IPS-20b (cell line): Measurements from ENCODE around the gene DEGS2.

Experiments used
- H3K27ac ChIP-seq: one replicate; pipeline ENCODE4 v1.5.1; 2013; ENCODE audit warnings: low read length
- H3K27me3 ChIP-seq: 2 replicates; pipeline ENCODE4 v1.6.1; 2013; ENCODE audit warnings: mild to moderate bottlenecking, low read length, inconsistent platforms; ENCODE audit not compliant: insufficient read depth
- H3K36me3 ChIP-seq: 2 replicates; pipeline ENCODE4 v1.6.1; 2013; ENCODE audit warnings: low read depth, mild to moderate bottlenecking, inconsistent platforms, low read length, moderate library complexity; ENCODE audit not compliant: insufficient read depth
- H3K4me1 ChIP-seq: 2 replicates; pipeline ENCODE4 v1.6.1; 2013; ENCODE audit warnings: mild to moderate bottlenecking, control low read depth, inconsistent platforms, low read length, moderate library complexity; ENCODE audit not compliant: insufficient read depth
- H3K4me3 ChIP-seq: 2 replicates; pipeline ENCODE4 v1.5.1; 2013; ENCODE audit warnings: mild to moderate bottlenecking, low read length, inconsistent platforms
- H3K9ac ChIP-seq: 2 replicates; pipeline ENCODE4 v1.6.1; 2013; ENCODE audit warnings: low read depth, mild to moderate bottlenecking, inconsistent platforms, low read length, moderate library complexity
- H3K9me3 ChIP-seq: 2 replicates; pipeline ENCODE4 v1.6.1; 2013; ENCODE audit warnings: mild to moderate bottlenecking, low read depth, low read length, inconsistent platforms; ENCODE audit not compliant: insufficient read depth

The DEGS2 gene

DNA sequence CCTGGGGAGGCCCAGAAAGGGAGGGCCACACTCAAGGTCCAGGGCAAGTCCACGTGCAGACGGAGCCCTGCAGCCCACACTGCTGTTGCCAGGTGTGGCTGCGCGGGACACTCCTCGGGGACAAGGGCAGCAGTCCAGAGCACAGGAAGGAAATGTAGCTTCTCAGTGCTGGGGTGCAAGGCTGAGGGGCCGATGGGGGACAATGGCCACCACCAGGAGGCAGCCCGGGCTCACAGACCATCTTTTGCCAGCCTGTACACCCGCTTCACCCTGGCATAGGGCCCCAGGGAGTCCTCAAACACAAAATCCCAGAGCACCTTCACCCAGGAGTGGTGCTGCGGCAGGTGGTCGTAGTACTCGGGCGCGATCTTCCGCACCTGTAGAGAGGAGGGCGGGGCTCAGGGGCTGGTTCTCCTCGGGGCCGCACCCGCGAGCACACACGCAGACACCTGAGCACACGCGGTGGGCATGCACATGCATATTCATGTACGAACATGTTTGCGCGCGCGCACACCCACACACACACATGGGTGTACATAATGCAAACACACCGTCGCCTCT, 12.8 kb downstream of the DEGS2 start:
- Histone ChIP-seq H3K36me3 (no peaks in the 10 kb centered on the region), H3K9me3 (no peaks in the 10 kb centered on the region), H3K27me3 (no peaks in the 10 kb centered on the region), H3K4me3 (no peak overlapping the region), H3K27ac (no peak overlapping the region), H3K4me1 (no peaks in the 10 kb centered on the region), H3K9ac (no peak overlapping the region)

DNA sequence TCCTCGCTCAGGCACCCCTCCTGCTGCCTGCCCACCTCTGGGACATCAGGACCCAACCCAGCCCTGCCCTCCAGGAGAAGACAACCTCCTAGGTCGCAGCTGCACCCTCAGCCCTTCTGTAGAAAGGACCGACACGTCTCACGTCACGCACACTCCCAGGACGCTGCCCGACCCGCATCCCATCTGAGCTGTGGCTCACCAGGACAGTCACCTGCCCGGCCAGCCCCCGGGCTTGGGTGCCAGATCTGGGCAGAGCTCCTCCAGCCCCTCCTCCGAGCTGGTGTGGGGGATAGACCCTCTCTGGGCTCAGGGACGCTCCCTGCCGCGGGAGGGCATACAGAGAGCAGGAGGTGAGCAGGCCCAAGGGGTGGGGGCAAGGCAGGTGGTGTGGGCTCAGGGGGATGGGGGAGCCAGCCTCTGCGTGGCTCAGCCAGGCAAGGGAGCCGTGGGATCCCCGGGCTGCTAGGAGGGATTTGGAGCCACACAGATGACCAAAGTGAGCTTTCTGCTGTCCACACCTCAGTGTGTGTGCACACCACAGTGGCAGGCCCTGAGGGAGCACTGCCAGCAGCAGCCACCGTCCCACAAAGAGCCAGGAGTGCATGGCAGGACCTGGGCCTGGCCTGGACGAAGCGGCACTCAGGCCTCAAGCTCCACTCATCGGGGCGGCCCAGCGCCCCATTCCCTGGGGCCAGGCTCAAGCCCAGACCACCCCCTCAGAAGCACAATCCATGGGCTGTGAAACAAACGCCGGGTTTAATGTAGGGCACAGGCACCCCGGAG, 13.6 kb downstream of the DEGS2 start:
- Histone ChIP-seq H3K27me3 (no peaks in the 10 kb centered on the region), H3K9ac (no peak overlapping the region), H3K36me3 (no peaks in the 10 kb centered on the region), H3K9me3 (no peaks in the 10 kb centered on the region), H3K4me1 (no peaks in the 10 kb centered on the region), H3K27ac (no peak overlapping the region), H3K4me3 (no peak overlapping the region)

DNA sequence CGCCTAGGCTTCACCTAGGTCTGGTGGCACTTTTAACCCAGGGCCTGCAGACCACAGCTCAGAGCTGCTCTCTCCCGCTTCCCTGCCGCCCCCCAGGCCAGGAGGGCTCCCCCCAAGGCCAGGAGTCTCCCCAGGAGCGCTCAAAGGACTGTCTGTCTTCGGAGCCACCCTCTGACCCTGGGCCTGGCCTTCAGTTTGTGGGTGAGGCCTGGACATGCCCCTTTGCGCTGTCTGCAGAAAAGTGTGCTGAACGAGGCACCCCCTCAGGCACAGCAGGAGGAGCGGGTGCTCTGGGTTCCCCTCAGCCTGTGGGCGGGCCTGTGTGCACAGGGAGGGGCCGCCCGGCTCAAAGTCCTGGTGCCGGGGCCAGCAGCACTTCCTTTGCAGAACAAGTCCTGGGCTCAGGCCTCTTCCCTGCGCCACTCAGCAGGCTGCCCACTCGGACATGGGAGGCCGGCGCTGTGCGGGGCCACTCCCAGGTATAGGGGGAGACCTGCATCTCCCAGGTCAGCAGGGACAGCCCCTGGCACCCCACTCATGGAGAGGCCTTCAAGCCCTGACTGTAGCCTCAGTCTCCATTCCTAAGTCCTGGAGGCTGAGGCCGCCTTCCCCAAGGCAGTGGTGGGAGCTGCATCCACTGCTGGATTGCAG, 14.3 kb downstream of the DEGS2 start:
- Histone ChIP-seq H3K4me1 (peaks cover 3% of the 10 kb centered on the region; the same call in 1 of the 2 replicates), H3K9me3 (no peaks in the 10 kb centered on the region), H3K27me3 (no peaks in the 10 kb centered on the region), H3K27ac (no peak overlapping the region), H3K36me3 (no peaks in the 10 kb centered on the region), H3K9ac (no peak overlapping the region), H3K4me3 (no peak overlapping the region)

DNA sequence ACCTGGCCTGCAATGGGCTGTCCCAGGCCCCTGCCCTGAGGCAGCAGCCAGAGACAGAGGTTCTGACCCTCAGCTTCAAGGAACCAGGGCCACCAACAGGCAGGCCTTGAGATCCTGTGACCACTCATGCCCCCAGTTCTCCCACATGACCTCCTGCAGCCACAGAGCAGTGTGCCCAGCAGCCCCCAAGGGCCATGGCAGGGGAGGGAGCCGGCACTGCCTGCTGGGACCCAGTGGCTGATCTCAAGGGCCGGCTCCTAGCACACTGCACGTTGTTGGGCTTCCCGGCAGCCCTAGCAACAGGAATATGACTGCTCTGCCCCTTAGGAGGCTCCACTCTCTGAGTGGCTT, 14.8 kb downstream of the DEGS2 start:
- Histone ChIP-seq H3K4me3 (no peak overlapping the region), H3K4me1 (peaks cover 3% of the 10 kb centered on the region; the same call in 1 of the 2 replicates), H3K36me3 (no peaks in the 10 kb centered on the region; the same call in 1 of the 2 replicates), H3K9ac (no peak overlapping the region), H3K9me3 (no peaks in the 10 kb centered on the region), H3K27me3 (no peaks in the 10 kb centered on the region), H3K27ac (no peak overlapping the region)

DNA sequence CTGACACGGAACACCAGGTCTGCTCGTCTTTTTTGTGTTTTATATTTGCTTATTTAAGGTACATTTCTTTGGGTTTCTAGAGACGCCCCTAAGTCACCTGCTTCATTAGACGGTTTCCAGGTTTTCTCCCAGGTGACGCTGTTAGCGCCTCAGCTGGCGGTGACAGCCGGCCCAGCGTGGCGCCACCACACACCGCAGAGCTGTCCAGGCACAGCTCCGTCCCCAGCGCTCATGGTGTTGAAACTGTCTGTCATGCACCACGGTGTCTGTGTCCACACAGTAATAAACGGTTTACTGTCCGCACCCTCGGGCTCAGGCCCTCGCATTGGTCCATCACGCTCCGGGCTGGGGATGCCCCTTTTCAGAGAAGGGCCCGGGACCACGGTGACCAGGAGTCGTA, 15.5 kb downstream of the DEGS2 start:
- H3K36me3 ChIP-seq = no peaks in the 10 kb centered on the region; the same call in 1 of the 2 replicates
- no peak overlapping the region for H3K27ac ChIP-seq
- no peaks in the 10 kb centered on the region for H3K27me3 ChIP-seq
- H3K4me1 ChIP-seq = peaks cover 3% of the 10 kb centered on the region; the same call in 1 of the 2 replicates
- no peak overlapping the region for H3K9ac ChIP-seq
- no peak overlapping the region for H3K4me3 ChIP-seq
- no peaks in the 10 kb centered on the region for H3K9me3 ChIP-seq

DNA sequence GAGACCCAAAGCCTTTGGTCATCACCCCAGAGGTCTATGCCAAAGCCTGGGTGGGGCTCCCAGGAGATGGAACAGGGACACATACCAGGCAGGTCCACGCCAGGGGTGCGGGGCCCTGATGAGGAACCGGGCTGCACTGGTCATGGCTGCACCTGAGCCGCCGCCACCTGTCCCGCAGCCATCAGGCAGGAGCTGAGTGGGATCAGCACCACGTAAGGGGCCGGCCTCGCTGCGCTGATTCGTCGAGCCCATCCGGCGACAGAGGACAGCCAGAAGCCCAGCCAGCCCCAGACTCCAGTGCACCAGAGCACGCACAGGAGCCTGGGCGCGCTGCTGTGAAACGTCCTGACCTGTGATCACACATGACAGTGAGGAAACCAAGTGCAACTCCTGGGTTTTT, 15.9 kb downstream of the DEGS2 start:
- no peaks in the 10 kb centered on the region; the same call in 1 of the 2 replicates for H3K36me3 ChIP-seq
- H3K4me1 ChIP-seq = peaks cover 3% of the 10 kb centered on the region; the same call in 1 of the 2 replicates
- H3K27me3 ChIP-seq = no peaks in the 10 kb centered on the region
- no peaks in the 10 kb centered on the region for H3K9me3 ChIP-seq
- H3K4me3 ChIP-seq = no peak overlapping the region
- no peak overlapping the region for H3K27ac ChIP-seq
- no peak overlapping the region for H3K9ac ChIP-seq

DNA sequence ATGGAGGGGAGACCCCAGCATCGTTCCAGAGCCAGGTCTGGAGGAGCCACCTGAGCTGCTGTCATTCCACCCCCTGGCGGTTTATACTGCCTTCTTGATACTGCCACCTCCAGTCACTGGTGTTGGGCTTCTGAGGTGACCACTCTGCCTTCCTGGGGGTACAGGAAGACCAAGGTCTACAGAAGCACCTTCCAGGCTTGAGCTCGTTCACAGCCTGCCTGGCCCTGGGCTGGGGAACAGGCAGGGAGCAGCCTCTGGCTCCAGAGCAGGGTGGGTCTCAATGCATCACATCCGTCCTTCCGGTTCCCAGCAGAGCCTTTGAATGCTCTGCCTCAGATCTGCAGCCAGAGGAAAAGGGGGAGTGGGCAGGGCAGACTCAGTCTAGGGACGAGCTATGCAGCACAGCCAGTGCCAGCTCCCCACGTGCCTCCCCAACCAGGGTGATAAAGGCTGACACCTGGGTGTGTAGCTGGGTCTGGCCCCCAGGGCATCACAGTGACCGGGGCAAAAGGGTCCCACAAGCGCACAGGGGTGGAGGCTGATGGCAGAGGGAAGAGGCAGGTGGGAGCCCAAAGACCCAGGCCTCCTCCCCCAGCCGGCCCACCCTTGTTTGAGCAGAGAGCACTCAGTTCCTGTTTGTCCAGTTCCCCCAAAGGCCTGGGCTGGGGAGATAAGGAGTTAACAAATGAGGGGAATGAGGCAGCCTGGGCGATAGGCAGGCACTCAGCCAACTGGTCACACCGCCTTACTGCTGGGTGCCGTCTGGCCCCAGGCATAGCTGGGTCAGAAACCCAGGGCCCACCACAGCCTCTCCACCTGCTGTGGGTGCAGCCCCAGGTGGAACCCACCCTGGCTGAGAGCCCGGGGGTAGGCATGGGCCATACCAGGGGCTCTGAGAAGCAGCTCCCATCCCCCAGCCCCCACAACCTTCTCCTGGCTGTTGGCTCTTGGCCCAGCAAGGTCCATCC, 17.1 kb downstream of the DEGS2 start:
- Histone ChIP-seq H3K4me3 (no peak overlapping the region), H3K36me3 (no peaks in the 10 kb centered on the region; the same call in 1 of the 2 replicates), H3K4me1 (peaks cover 3% of the 10 kb centered on the region; the same call in 1 of the 2 replicates), H3K27me3 (no peaks in the 10 kb centered on the region), H3K27ac (no peak overlapping the region), H3K9me3 (no peaks in the 10 kb centered on the region), H3K9ac (no peak overlapping the region)

DNA sequence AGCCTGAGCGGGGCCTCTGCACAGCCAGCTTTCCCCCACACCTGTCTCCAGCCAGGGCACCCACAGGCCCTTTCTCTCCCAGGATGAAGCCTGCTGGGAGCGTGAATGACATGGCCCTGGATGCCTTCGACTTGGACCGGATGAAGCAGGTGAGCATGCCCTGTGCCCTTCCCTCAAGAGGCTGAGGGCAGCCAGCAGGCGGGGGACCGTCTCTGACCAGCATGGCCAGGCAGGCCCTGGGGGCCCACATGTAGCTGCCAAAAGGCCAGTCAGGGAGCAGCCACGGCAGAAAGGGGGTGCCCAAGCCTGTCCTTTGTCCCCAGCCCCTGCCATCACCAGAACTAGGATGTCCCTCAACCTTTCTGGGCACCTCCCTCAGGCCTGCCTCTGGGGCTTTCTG, 18.3 kb downstream of the DEGS2 start:
- Histone ChIP-seq H3K4me1 (peaks cover 3% of the 10 kb centered on the region; the same call in 1 of the 2 replicates), H3K27ac (no peak overlapping the region), H3K27me3 (no peaks in the 10 kb centered on the region), H3K4me3 (no peak overlapping the region), H3K9ac (no peak overlapping the region), H3K36me3 (no peaks in the 10 kb centered on the region; the same call in 1 of the 2 replicates), H3K9me3 (no peaks in the 10 kb centered on the region)

DNA sequence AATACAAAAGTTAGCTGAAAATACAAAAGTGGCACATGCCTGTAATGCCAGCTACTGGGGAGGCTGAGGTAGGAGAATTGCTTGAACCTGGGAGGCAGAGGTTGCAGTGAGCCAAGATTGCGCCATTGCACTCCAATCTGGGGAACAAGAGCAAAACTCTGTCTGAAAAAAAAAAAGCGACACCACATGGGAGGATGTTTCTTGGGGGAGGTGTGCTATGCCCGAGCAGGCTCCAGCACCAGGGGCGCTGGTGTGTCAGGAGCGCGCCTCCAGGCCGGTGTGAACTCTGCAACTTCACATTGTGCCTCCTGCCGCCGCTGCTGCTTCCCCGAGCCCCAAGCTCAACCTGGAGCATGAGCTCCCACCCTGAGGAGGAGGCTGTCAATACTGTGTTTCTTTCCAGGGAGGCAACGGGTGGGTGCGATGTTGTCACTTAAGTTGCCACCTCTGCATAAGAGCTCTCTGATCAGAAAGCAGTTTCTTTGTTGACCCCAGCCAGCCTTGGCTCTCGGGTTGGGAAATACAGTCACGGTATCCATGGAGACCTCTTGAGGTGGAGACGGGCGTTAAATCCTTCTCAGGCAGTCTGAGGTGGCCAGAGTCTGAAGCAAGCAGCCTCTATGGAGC, 18.9 kb downstream of the DEGS2 start:
- H3K27ac ChIP-seq = no peak overlapping the region
- H3K9ac ChIP-seq = no peak overlapping the region
- H3K4me3 ChIP-seq = no peak overlapping the region; the same call in 1 of the 2 replicates
- no peaks in the 10 kb centered on the region; the same call in 1 of the 2 replicates for H3K36me3 ChIP-seq
- no peaks in the 10 kb centered on the region for H3K27me3 ChIP-seq
- H3K9me3 ChIP-seq = no peaks in the 10 kb centered on the region
- H3K4me1 ChIP-seq = peaks cover 3% of the 10 kb centered on the region; the same call in 1 of the 2 replicates

DNA sequence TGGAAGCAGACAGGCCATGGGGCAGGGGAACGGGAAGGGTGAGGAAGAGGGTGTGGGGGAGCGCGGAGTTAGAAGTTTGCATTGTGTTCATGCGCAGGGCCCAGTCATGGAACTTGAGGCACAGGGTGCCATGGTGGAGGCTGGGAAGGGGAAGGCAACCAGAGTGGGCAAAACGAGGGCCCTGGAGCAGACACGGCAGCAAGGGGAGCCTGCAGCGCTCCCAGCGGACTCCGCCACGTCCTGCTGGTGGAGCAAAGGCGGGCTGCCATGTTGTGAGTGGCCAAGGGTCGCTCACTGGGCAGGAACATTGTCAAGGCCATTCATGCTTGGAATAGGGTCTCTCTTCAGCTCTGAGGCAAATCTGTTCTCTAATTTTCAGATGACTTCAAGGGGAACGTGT, 20.5 kb downstream of the DEGS2 start:
- no peak overlapping the region for H3K4me3 ChIP-seq
- H3K27me3 ChIP-seq = no peaks in the 10 kb centered on the region
- peaks cover 2% of the 10 kb centered on the region for H3K36me3 ChIP-seq
- no peak overlapping the region for H3K9ac ChIP-seq
- H3K9me3 ChIP-seq = no peaks in the 10 kb centered on the region
- no peak overlapping the region for H3K27ac ChIP-seq
- H3K4me1 ChIP-seq = peaks cover 3% of the 10 kb centered on the region; the same call in 1 of the 2 replicates
